Measurements from ENCODE around the gene TMEM175.
"Not testable (repeated sequence)": the region's sequence is repeated elsewhere in the genome, so short reads cannot be mapped to it uniquely, and the experiment has no call there.

The TMEM175 gene

GRCh38 chr4:970854-971520 is 38.7 kb downstream of the TMEM175 start:
- no peak for DNase-seq (ENCODE audit: low read depth)

DNA sequence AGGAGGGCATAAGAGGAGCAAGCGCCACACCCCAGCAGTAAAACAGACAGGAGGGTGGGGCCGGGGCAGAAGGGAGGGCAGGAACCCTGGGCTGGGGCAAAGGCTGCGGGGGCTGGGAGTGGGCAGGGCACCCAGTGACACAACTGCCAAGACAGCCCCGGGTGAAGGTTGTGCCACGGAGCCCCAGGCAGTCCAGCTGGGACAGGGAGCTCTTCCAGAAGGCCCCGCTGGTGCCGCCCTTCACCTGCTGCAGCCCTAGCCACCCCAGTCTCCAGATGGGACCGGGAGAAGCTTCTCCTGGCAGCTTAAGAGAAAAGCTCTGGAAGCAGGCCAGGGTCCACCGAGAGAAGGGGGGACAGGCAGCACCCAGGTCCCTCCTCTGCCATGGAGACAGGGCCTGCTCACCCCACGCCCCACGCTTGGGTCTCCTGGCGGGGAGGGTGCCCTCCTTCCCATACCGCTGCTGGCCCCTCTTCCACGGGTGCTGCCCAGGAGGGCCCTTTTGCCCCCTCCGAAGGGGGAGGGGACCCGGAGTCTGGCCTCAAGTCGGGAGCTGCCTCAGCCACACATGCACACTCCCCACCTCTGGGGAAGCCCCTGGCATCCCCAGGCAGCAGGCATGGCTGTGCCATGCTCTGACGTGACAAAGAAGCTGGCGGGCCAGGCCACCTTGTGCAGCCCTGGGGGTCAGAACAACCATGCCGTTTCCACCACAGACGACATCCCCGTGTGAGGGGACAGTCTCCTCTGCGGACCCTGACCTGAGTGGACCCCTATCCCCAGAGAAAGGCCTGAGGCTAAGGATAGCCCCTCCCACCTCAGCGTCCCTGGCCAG is 39.6 kb downstream of the TMEM175 start:
- no peak for DNase-seq (ENCODE audit: low read depth)

GRCh38 chr4:972651-973424 is 40.6 kb downstream of the TMEM175 start:
- peak; percentile 28 for DNase-seq (ENCODE audit: low read depth)

DNA sequence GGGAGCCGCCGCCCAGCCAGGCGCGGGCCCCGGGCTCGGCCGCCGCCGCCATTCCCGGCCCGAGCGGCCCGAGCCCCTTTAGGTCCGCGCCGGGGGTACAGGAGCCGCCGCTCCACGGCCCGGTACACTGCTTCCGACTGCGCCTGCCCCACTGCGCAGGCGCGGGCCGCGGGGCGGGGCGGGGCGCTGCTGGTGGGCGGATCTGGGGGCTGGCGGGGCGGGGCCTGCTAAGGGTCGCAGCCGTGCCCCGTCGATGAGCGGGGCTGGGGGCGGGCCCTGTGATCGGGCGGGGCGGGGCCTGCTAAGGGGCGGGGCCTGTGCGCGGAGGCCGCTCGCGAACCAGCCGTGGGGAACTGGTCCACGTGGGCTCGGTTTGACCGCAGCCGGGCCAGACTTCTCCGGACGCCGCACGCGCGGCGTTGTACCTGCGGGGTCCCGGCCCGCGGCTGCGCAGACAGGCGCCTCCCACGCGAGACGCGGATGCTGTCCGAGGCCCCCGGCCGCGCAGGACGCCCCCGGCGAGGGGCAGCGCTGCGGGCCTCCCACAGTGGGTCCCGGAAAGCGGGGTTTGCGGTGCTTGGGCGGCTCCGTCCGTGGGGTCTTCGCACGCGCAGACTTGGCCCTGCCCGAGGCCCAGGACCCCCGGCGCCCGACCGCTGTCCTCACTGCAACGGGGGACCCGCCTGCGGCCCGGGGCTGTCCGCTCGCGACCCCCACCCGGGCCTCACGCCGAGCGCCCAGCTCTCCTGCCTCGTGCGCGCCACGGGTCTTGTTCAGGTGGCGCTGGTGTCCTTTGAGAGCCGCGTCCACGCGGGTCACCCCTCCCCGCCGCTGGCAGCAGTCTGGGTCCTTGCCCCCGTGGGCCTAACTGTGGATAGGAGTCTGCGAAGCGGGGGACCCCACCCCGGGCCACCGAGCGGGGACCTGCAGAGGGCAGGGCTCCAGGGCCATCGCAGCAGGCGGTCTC is 41.5 kb downstream of the TMEM175 start, which contains the start of gene DGKQ:
TSS of gene DGKQ (minus strand) at position 139 of the 967 bp plus-strand sequence. CDS start at position 52, 87 bp downstream.
- peak; percentile 66 for DNase-seq (ENCODE audit: low read depth)

DNA sequence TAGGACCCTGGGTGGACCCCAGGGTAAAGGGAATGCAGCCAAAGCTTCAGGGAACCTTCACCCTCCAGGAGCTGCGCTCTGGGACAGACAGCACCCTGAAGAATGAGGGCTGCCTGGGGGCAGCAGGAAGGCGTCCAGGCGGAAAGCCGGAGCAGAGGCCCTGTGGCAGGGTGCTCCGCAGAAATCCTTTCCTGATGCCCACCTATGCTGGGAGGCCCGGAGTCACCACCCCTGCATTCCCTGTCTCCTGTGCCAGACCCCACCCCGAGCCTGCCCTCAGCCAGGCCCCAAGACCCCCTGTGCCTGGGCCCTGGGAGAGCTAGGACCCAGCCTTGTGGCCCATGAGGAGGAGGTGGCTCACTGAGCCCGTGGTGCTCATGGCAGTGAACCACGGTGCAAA is 42.4 kb downstream of the TMEM175 start:
- no peak for DNase-seq (ENCODE audit: low read depth)

GRCh38 chr4:976016-976415 is 43.8 kb downstream of the TMEM175 start:
- not testable (repeated sequence) for DNase-seq (ENCODE audit: low read depth)

- no peak for DNase-seq (ENCODE audit: low read depth)
Observed at GRCh38 chr4:978957-979701, 46.9 kb downstream of the TMEM175 start.

DNA sequence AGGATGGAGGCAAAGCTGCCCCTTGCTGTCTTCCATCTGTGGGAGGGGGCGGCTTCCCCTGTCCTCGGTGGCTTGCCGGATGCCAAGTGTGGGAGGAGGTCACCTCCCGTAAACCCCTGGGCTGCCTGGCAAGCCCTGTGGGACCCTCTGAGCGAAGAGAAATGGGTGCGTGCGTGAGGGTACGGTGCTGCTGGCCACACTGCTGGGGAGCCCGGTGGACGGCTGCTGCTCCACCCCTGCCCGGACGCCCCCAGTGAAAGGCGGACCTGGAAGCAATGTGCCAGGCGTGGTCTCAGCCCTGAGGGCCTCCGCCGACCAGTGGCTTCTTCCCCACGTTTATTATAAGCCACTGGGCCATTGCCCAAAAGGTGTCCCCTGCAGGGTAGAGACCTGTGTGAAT is 50.0 kb downstream of the TMEM175 start:
- DNase-seq (ENCODE audit: low read depth): no peak

DNA sequence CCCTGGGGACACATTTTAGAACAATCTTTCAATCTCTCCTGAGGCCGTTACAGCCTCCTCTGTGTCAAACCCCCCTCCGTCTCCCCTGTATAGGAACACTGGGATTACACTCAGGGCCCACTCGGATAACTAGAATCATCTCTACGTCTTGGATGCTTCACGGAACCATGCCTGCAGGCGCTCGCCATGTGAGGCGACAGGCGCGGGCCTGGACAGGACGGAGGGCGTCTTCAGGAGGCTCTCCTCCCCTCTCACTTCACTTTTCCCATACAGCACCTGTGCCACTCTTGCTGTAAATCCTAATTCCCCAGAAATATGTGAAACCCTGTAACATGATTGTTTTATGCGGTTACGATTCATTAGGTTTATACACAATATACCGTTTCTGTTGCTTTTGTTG is 50.6 kb downstream of the TMEM175 start:
- DNase-seq (ENCODE audit: low read depth): no peak

DNA sequence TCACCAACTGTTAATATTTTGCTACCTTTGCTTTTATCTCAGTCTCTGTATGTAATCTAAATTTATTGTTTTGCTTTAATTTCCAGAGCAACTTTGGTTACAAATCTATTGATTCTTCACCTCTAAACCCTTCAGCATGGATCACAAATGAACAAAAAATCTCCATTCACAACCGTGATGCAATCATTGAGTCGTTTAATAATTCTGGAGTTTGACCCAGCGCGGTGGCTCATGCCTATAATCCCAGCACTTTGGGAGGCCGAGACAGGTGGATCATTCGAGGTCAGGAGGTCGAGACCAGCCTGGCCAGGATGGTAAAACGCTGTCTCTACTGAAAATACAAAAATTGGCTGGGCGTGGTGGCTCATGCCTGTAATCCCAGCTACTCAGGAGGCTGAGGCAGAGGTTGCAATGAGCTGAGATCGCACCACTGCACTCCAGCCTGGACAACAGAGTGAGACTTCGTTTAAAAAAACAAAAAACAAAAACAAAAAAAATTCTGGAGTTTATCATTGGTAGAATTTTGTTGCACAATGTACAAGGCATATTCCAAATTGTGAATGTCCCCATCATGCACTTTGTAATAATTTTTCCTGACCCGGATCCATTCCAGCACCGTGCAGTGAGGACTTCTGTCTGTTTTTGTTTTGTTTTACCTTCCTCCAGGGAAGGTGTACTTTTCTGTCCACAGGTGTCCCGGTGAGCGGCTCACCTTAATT is 52.2 kb downstream of the TMEM175 start:
- DNase-seq (ENCODE audit: low read depth): no peak

GRCh38 chr4:985123-985830 is 53.0 kb downstream of the TMEM175 start:
- peak; percentile 41 for DNase-seq (ENCODE audit: low read depth)

DNA sequence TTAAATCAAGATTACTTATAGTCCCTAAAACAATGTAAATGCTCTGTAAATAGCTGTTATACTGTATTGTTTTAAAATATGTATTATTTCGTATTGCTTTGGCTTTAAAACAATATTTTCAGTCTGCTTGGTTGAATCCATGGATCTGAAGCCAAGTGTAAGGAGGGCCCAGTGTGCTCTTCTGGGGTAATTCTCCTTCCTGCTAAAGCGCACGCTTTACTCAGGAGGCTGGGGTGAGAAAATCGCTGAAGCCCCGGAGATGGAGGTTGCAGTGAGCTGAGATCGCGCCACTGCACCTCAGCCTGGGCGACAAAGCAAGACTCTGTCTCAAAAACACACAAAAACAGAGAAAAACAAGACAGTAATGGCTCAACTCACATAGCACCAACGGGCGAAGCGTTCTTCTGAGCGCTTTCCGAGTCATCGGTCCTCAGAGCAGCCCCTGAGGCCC is 54.2 kb downstream of the TMEM175 start:
- DNase-seq (ENCODE audit: low read depth): no peak

GRCh38 chr4:986879-987623 is 54.8 kb downstream of the TMEM175 start, which contains the start of gene IDUA:
IDUA (plus strand) TSS chr4:987044; CDS start chr4:987085, 41 bp downstream.
- peak; percentile 80 for DNase-seq (ENCODE audit: low read depth)

DNA sequence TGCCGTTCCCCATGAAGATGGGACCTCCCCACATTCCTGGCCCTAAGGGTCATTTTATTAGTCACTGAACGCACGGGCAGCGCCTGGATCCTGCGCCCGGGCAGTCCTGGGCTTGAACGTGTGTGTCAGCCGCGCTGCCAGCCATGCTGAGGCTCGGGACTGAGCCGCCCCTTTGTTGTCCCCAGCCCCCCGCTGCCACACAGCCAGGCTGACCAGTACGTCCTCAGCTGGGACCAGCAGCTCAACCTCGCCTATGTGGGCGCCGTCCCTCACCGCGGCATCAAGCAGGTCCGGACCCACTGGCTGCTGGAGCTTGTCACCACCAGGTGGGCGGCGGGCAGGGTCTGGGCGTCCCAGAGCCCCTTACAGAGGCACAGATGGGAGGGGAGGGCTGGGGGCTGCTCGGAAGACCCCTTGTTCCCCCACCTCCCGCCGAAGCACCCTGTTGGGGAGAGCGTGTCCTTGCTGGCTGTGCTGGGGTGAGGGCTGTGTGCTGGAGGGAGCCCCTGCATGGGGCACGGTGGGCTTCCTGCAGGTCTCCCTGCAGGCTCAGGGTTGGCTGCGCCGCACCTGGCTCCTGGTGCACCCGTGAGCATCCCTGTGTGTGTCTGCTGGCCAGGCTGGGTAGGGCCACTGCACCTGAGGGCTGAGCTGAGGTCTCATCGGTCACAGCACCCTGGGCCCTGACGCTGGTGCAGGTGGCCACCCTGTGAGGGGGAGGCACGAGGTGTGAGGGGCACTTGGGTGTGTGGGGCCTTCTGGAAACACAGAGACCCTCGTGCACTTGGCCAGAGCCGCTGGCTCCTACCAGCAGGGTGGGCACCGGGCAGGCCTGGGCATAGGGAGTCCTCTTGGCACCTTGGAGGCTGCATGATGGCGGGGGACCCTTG is 55.6 kb downstream of the TMEM175 start:
- no peak for DNase-seq (ENCODE audit: low read depth)

DNA sequence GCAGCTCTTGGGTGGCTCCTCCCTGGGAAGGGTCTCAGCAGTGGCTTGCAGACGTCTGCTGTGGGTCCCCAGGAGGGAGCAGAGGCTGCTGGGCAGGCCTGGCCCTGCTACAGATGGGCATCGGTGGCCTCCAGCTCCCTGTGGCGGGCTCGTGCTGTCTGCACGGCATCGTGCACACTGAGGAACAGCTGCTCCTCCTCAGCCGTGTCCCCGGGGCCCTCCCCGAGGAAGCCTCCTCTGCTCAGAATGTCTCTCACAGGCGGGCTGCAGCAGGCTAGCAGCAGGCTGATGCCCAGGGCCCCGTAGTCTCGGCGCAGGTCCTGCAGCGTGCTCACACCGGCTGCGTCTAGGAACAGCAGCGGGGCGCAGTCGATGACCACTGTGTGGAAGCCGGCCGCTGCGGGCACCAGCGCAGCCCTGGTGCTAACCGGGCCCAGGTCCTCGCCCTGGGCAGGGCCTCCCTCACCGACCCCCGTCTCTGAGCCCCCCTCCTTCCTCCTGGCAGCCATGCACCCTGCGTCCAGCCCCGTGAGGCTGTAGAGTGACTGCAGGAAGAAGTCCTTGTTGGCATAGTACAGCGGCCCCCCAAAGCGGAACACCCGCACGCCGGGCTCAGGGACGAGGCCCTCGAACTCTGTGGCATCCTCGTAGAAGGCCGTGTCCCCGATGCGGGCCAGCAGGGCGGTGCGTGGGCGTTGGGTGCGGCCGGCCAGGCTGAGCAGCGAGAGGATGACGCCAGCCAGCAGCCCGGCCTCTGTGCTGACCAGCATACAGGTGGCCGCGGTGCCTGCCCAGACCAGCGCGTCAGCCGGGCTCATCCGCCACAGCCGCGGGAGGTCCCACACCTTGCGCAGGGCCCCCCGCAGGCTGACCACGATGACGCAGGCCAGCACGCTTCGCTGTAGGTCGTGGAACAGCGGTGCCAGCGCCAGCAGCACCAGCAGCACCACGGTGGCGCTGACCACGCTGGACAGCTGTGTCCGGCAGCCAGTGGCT is 56.8 kb downstream of the TMEM175 start:
- no peak for DNase-seq (ENCODE audit: low read depth)
